Measurements from ENCODE around the gene ADAM23. TPM values are rescaled to one million over a fixed set of nuclear protein-coding genes. Genes with fewer than 3 reads are reported as not detected.
A peak's percentile ranks its signal among the peaks of the same experiment; 100 is the strongest.

The ADAM23 gene
- total RNA-seq, 2 donors from 2014 or later: under 0.01 to 0.26 TPM

GRCh38 chr2:206482123-206482522, 38.8 kb downstream of the ADAM23 start:
- 72 to 85% methylated on average over 4 of the region's 4 CpGs for WGBS, 2 donors

DNA sequence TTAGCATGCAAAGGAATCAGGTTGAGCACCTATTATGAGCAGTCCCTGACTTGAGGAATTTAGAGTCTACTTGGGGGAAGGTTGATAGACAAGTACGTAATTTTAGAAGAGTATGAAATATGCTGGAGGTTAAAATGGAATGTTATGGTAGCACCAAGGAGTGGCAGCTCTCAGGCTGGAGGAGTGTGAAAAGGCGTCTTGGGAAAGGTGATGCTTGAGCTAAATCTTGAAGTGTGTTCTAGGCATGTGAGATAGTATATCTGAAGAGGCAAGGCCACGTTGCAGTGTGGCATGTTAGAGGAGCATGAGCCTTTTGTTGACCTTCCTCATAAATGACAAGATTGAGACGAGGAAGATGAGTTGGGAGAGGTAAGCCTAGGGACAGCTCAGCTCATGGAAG, 39.3 kb downstream of the ADAM23 start:
- peak; percentile 24 for ATAC-seq
- intact Hi-C loops (cut with DNase I): no loop called here
- Histone ChIP-seq H3K36me3 (replicated peaks in 1 of 2; ENCODE audit: insufficient read depth in 1 of 2, low read depth in 2 of 2) (no peaks in the 10 kb centered on the region), H3K27ac (no peak overlapping the region), H3K9me3 (no peaks in the 10 kb centered on the region), H3K4me1 (no peaks in the 10 kb centered on the region), H3K4me3 (no peak overlapping the region), H3K27me3 (no peaks in the 10 kb centered on the region)
- no peak for DNase-seq
- 52 to 54% methylated on average over 4 of the region's 4 CpGs for WGBS, 2 donors
- no peak for TF ChIP-seq CTCF (IDR thresholded peaks at IDR 0.05)
- no peak for TF ChIP-seq POLR2A (IDR thresholded peaks at IDR 0.05)

More at GRCh38 chr2:206482123-206482522, 38.8 kb downstream of the ADAM23 start:
- H3K9me3 ChIP-seq: no peaks in the 10 kb centered on the region
- H3K4me1 ChIP-seq: no peaks in the 10 kb centered on the region
- TF ChIP-seq CTCF (IDR thresholded peaks at IDR 0.05) (no peak), POLR2A (IDR thresholded peaks at IDR 0.05) (no peak)
- H3K4me3 ChIP-seq: no peak overlapping the region
- no peaks in the 10 kb centered on the region for H3K36me3 ChIP-seq (replicated peaks in 1 of 2; ENCODE audit: insufficient read depth in 1 of 2, low read depth in 2 of 2)
- DNase-seq (no peak), ATAC-seq (no peak)
- H3K27ac ChIP-seq: no peak overlapping the region
- intact Hi-C loops (cut with DNase I): no loop called here
- H3K27me3 ChIP-seq: no peaks in the 10 kb centered on the region

DNA sequence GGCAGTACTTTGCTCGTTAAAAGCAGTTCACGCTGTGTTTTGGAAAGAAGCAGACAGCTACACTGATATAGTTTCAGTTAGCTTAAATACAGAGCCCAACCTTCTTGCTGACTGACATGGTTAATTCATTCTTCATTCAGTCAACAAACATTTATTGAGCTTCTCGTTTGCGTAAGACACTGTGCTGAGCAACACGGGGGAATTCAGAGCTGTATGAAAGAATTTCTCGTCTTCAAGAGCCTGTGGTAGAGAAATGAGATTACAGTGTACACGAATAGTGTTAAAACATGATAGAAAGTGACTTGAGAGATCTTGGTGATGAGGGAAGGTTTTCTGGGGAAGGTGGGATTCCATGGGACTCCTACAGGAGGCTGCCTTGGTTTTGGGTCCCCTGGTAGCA, 44.7 kb downstream of the ADAM23 start:
- DNase-seq (no peak), ATAC-seq (no peak)
- intact Hi-C loops (cut with DNase I): no loop called here
- TF ChIP-seq POLR2A (IDR thresholded peaks at IDR 0.05) (no peak), CTCF (IDR thresholded peaks at IDR 0.05) (no peak)
- Histone ChIP-seq H3K9me3 (no peaks in the 10 kb centered on the region), H3K27me3 (no peaks in the 10 kb centered on the region), H3K4me1 (no peaks in the 10 kb centered on the region), H3K27ac (no peak overlapping the region), H3K36me3 (replicated peaks in 1 of 2; ENCODE audit: insufficient read depth in 1 of 2, low read depth in 2 of 2) (no peaks in the 10 kb centered on the region), H3K4me3 (no peak overlapping the region)
- WGBS, 2 donors: 49 to 50% methylated on average over 7 of the region's 7 CpGs

GRCh38 chr2:206488623-206489022, 45.3 kb downstream of the ADAM23 start:
- Histone ChIP-seq H3K9me3 (no peaks in the 10 kb centered on the region), H3K27me3 (no peaks in the 10 kb centered on the region), H3K36me3 (replicated peaks in 1 of 2; ENCODE audit: insufficient read depth in 1 of 2, low read depth in 2 of 2) (no peaks in the 10 kb centered on the region), H3K27ac (no peak overlapping the region), H3K4me3 (no peak overlapping the region), H3K4me1 (no peaks in the 10 kb centered on the region)
- TF ChIP-seq CTCF (IDR thresholded peaks at IDR 0.05) (no peak), POLR2A (IDR thresholded peaks at IDR 0.05) (no peak)
- intact Hi-C loops (cut with DNase I): no loop called here
- DNase-seq (no peak), ATAC-seq (no peak)
- WGBS, 2 donors: 55 to 92% methylated on average over 1 of the region's 1 CpG

DNA sequence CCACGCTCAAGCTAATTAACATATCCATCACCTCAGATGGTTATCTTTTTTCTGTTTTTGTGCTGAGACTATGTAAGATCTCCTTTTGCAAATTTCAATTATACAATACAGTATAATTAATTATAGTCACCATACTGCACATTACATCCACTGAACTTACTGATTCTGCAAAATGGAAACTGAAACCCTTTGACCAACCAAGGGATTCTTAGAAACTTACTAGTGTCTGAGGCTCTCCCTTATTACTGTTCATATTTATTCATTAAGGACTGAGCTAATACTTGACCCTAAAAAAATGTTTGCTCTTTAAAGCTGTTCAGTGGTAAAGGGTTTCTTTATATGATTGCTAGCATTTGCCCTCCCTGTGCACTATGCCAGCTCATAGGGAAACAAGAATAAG, 50.7 kb downstream of the ADAM23 start:
- Histone ChIP-seq H3K36me3 (replicated peaks in 1 of 2; ENCODE audit: insufficient read depth in 1 of 2, low read depth in 2 of 2) (no peaks in the 10 kb centered on the region), H3K27ac (no peak overlapping the region), H3K4me1 (no peaks in the 10 kb centered on the region), H3K4me3 (no peak overlapping the region), H3K9me3 (no peaks in the 10 kb centered on the region), H3K27me3 (no peaks in the 10 kb centered on the region)
- 55 to 74% methylated on average over 1 of the region's 1 CpG for WGBS, 2 donors
- intact Hi-C loops (cut with DNase I): no loop called here
- DNase-seq: no peak
- no peak for ATAC-seq
- TF ChIP-seq CTCF (IDR thresholded peaks at IDR 0.05): no peak
- no peak for TF ChIP-seq POLR2A (IDR thresholded peaks at IDR 0.05)

All from body of pancreas (tissue), 4 donors.